Mammary epithelial cell (primary cell): ENCODE measurements around the gene TSPAN15.

Experiments
- EZH2 ChIP-seq: IDR thresholded peaks from 2 replicates; pipeline ENCODE4 v1.6.1; 2012; ENCODE audit warnings: low read length, inconsistent platforms, borderline replicate concordance
- TF ChIP-seq, protein P1 (sequence below), 2 donors: IDR thresholded peaks in 1 of 2; conservative IDR thresholded peaks in 1 of 2; 2 replicates each; pipeline ENCODE4 v1.5.1; 2011 to 2012; ENCODE audit warnings: inconsistent platforms in 2 of 2, low read length in 2 of 2, mild to moderate bottlenecking in 2 of 2, control low read depth in 1 of 2, low read depth in 1 of 2; ENCODE audit not compliant: insufficient read depth in 1 of 2; ENCODE audit errors: extremely low read depth in 1 of 2

DNA sequence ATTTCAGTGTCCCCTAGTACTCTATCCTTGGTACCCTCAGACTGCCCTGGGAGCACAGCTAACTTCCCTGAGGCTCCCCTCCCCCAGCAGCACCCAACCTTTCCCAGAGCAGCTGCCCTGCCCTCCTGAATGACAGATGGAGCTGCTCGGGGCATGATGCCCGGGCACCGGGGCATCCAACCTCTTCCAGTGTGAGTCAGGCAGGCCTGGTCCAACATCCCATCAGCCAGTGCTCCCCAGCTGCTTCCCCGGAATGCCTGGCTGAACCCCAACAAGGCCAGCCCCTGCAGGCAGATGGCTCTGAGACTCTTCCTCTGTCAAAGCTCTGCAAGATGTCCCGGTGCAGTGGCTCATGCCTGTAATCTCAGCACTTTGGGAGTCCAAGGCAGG is 11.9 kb upstream of the TSPAN15 start:
- TF ChIP-seq, protein P1, sequence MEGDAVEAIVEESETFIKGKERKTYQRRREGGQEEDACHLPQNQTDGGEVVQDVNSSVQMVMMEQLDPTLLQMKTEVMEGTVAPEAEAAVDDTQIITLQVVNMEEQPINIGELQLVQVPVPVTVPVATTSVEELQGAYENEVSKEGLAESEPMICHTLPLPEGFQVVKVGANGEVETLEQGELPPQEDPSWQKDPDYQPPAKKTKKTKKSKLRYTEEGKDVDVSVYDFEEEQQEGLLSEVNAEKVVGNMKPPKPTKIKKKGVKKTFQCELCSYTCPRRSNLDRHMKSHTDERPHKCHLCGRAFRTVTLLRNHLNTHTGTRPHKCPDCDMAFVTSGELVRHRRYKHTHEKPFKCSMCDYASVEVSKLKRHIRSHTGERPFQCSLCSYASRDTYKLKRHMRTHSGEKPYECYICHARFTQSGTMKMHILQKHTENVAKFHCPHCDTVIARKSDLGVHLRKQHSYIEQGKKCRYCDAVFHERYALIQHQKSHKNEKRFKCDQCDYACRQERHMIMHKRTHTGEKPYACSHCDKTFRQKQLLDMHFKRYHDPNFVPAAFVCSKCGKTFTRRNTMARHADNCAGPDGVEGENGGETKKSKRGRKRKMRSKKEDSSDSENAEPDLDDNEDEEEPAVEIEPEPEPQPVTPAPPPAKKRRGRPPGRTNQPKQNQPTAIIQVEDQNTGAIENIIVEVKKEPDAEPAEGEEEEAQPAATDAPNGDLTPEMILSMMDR (conservative IDR thresholded peaks at IDR 0.05 in 1 of 2, IDR thresholded peaks at IDR 0.05 in 1 of 2; ENCODE audit: extremely low read depth in 1 of 2, insufficient read depth in 1 of 2, low read depth in 1 of 2, low read length in 2 of 2): no peak
- TF ChIP-seq EZH2: no peak
